ENCODE data around the gene PKN2.
"Not testable (repeated sequence)": the region's sequence is repeated elsewhere in the genome, so short reads cannot be mapped to it uniquely, and the experiment has no call there.

The PKN2 gene

DNA sequence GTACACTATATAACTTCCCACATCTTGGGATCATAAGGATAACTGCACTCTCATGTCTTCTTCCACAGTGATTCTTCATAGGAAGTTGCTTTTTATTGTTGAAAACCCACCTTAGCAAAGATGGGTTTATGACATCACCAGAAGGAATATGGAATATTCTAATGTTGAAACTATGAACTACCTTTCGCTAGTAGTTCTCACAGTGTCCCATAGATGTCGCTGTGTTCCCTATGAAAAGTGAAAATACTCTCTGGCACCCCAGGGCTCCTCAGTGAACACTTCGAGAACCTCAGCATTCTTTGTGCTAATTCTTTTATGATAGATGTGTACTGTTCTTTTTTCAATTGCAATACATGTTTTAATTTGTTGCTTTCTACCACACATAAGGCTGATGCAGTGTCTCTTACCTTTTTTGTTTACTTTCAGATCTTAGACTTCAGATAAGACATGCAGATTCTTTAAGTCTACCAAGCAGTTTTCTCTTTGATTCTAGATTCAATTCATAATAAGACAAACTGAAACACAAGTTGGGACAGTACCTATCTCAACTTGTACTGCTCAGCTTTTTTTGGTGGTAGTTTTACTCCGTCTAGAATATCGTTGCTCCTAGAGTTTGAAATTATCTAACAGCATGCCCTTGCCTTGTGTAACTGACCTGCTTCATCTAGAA is 116.4 kb downstream of the PKN2 start:
- DNase-seq, result no peak

DNA sequence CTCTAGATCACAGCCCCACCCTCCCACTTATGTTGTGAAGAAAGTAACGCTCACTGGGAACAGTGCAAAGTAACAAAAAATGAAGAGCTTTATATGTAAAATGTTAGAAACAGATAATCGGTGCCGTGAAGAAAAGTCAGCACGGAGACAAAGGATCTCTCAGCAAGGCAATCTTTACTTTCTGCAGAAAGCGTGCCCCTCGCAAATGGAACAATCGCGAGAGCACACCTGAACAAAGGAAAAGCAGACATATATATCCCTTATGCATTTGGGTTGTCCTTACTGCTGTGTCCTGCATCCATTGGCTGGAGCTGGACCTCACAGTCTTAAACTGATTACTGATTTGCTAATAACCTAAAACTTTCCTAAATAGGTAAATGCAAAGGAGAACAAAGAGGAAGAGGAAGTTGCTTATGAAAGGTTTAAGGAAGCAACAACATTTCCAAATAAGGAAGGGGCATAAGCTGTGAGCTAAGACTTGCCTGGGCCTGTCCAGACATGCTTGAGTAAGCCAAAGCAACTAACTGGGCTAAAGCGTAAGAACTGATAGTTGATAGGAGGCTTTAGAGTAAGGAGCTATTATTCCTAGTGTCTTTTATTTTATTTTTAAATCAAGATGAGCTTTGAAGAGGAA is 117.6 kb downstream of the PKN2 start:
- DNase-seq, result no peak

DNA sequence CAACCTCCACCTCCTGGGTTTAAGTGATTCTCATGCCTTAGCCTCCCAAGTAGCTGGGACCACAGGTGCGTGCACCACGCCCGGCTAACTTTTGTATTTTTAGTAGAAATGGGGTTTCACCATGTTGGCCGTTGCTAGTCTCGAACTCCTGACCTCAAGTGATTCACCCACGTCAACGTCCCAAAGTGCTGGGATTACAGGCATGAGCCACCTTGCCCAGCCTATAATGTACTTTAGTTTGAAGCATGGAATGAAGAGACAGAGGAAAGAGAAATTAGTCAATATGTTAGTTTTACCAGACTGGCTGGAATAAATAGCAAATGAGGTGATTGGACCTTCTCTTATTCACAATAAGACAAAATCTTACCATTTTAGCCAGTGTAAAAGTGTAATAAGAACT is 118.3 kb downstream of the PKN2 start:
- DNase-seq, result no peak

DNA sequence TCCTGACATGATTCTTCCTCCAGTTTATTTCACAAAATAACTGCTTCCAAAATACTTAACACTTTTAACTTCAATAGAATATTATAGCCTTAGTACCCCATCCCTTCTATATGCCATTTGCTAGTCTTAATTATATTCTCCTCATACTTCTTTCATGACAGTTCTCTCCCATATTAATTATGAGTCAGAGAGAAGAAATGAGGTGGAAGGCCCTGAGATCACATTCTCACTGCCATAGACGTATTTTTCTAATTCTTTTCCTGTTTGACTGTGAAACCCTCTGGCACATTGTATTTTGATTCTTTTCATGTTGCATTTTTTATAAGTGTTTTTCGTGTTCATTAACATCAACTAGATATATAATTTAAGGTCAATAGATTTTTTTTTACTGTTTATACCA is 118.9 kb downstream of the PKN2 start:
- no peak for DNase-seq

DNA sequence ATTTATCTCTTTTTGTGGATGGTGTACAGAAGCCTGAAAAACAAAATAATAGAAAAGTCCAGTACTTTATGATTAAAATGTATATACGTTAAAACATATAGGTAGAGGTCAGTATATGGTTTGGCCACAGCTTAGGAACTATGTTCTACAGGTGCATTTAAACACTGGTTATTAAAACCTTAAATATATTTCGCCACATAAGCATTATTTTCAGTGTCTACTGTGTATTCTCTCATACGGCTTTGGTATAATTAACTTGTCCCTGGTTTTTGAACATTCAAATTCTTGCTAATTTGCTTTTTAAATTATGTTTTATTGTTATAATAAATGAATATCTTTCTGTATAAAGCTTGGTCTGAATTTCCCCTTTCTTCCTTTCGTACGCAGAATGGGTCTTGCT is 119.4 kb downstream of the PKN2 start:
- DNase-seq, result no peak

DNA sequence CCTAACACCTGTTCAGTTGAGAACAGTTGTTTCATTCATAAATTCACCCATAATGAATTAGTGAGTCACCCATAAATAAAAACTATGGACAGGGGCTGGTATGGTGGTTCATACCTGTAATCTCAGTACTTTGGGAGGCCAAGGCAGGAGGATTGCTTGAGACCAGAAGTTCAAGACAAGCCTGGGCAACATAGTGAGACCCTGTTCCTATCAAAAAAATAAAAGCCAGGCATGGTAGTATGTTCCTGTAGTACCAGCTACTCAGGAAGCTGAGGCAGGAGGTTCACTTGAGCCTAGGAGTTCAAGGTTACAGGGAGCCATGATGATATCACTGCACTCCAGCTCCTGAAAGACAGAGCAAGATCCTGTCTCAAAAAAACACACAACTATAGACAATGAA is 128.3 kb downstream of the PKN2 start:
- no peak for DNase-seq

DNA sequence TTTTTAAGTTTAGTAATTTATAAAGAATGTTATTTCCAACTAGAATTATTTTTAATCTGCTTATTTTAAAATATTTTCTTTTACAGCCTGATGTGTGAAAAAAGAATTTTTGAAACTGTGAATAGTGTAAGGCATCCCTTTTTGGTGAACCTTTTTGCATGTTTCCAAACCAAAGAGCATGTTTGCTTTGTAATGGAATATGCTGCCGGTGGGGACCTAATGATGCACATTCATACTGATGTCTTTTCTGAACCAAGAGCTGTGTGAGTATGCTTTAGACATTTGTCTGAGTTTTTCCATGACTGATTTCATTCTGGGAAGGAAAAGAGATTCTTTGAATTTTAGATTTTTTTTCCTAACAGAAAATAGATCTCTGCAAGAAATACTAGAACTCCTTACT is 129.4 kb downstream of the PKN2 start:
- DNase-seq, result no peak

DNA sequence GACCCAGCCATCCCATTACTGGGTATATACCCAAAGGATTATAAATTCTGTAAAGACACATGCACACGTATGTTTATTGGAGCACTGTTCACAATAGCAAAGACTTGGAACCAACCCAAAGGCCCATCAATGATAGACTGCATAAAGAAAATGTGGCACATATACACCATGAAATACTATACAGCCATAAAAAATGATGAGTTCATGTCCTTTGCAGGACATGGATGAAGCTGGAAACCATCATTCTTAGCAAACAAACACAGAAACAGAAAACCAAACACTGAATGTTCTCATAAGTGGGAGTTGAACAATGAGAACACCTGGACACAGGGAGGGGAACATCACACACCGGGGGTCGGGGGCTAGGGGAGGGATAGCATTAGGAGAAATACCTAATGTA is 135.6 kb downstream of the PKN2 start:
- not testable (repeated sequence) for DNase-seq

DNA sequence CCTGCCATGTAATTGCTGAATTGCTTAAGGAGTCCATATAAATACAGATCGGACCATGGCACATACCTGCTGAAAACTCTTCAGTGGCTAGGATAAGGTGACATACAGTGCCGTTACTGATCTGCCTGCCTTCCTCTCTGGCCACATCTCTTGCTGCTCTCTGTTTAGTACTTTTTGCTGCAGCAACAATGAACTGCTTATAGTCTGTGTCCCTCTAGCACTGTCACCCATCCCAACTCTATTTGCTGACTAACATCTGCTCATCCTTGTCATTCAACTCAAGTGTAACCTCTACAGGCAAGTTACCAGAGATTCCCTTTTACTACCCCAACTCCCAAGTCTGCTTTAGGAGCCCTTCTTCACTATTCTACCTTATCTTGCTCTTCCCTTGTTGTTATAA is 141.6 kb downstream of the PKN2 start:
- no peak for DNase-seq

DNA sequence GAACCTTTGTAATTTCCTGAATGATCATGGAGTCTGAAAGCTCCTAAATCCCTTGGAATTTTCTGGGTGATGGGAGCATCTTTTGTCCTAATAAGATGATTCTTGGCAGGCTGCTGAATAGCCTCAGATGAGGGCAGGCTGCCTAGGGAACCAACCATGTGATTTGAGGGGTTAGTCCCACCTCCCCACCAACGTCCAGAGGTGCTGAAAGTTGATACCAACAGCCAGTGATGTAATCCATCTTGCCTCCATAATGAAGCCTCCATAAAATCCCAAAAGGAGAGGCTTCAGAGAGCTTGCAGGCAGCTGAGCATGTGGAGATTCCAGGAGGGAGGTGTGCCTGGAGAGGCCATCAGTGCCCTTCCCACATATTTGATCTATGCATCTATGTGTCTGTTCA is 163.6 kb downstream of the PKN2 start:
- no peak for DNase-seq

DNA sequence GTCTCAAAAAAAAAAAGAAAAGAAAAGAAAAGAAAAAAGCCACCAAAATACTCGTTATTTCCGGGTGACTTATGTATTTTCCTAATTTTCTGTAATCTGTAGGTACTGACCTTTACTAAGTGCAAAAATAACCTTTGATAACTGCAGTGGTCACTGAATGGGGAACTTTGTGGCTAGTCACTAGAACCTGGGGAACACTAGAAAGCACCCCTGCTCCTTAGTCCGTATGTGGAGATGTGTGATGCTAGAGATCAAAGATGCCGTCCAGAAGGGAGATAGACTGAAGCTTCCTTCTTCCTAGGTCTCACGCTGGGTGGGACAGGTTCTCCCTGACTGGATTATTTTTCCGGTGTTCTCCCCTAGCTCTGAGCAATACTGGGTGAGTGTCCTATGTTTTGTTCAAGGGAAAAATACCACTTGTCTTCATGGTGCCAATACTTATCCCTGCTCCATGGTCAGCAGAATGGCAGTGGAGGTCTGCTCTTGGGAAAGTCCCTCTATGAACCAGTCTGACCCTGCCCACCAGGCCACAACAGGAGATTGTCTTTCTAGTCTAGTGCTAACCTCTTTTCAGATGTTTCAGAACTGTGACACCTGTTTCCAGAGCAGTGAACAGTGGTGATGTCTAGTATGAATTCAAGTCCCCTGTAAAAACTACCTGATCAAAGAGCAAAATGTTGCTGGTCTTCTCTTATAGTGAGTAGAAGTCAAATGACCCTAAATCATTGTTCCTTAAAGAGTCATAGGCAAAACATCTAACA is 167.4 kb downstream of the PKN2 start:
- DNase-seq, result no peak

DNA sequence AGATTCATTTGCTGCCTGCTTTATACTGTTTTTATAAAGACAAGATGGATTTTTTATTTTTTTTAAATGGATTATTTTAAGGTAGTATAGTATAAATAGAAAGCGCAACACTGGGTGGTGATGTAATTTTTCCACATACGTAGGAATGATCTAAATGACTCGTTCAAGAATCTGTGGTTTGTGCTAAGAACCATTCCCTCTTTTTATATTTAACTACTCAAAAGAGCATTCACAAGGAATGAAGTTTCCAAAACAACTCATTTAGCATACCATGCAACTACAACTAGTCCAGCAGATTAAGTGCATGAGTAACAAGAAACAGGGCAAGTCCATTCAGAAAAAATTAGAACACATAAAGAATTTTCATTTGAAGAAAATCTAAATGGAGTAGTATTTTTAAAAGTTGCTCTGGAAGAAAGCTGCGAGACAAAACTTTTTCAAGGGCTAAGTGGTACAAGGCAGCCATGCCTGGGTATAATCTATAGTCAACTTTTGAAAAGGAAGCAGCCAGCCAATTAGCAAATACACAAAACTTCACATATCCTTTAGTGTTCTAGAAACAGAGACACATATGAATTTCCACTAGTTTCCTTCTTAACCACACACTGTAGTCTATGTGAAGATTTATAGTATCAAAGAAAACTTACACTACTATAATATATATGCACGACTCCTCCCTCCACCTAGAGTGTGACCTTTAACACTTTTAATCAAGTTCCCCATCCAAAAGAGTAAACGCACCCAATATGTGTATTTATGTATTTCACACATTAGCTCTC is 183.9 kb downstream of the PKN2 start:
- no peak for DNase-seq

DNA sequence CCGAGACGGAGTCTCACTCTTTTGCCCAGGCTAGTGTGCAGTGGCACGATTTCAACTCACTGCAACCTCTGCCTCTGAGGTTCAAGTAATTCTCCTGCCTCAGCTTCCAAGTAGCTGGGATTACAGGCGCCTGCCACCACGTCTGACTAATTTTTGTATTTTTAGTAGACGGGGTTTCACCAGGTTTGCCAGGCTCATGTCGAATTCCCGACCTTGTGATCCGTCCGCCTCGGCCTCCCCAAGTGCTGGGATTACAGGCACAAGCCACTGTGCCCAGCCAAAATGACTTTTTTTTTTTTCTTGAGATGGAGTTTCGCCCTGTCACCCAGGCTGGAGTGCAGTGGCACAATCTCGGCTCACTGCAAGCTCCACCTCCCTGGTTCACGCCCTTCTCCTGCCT is 185.6 kb downstream of the PKN2 start:
- not testable (repeated sequence) for DNase-seq

DNA sequence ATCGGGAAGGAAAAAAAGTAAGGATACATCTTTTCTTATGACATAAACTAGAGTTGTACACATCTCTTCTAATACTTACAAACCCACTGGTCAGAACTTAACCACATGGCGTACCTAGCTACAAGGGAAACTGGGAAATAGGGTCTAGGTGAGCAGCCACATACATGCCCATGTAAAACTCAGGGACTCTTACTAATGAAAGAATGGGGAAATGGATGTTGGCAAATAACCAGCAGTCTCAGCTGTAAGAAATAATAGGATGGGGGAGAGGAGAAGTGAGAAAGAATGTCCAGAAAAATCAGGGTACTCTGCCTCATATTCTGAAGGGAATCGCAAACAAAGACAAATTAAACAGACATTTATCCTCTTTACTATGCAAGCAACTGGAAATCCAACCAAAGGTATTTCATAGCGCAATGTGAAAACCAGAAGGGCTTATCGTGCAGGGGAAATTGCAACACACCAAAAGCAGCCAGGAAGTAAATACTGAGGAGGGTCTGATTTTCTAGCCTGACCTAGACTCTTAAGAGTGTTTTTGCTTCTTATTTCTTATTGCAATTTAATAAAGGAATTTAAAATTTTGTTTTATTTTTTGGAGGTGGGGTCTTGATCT is 189.8 kb downstream of the PKN2 start:
- DNase-seq, result no peak

DNA sequence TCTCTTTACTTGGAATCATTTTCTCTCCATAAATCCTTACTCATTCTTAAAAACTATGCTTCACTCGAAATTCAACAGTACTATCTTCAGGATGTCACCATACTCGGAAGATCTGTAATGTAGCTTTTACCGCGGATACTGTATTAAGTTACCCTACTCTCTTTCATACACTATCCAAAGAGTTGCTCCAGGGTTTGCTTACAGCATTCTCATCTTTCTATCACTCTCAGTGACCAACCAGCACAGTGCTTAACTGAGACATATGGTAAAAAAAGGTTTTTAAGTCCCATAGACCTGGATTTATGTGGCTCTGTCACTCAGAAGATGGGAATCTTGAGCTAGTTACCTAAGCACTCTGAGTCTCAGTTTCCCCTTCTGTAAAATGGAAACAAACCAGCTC is 191.5 kb downstream of the PKN2 start:
- no peak for DNase-seq

DNA sequence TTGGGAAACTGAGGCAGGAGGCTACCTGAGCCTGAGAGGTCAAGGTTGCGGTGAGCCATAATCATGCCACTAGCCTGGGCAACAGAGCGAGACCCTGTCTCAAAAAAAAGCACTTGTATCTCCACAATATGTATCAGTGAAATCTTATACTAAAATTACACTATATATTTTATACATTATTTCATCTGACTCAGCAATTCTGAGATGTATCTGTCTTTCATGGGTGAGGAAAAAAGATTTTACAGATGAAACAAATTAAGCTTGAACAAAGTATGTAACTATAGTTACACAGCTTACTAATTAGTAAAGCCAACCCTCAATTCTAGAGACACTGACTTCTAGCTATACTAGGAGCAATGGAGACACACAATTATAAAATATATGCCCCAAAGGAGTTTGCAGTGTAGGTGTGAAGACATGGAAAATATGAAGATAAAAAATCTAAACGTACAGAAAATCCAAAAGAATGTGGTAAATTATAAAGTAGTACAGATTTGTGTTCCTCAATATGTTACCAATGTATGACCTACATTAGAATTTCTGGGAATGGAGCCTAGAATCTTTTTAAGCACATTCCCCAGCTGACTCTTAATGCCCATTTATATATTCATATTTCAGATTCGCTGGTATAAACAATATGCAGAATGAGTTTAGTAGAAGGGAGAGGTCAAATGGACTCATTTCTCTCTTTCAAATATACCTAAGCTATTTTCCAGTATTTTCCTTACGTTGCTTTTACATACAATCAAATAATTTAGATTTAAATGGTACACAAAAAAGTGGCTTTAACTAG is 192.7 kb downstream of the PKN2 start:
- no peak for DNase-seq

DNA sequence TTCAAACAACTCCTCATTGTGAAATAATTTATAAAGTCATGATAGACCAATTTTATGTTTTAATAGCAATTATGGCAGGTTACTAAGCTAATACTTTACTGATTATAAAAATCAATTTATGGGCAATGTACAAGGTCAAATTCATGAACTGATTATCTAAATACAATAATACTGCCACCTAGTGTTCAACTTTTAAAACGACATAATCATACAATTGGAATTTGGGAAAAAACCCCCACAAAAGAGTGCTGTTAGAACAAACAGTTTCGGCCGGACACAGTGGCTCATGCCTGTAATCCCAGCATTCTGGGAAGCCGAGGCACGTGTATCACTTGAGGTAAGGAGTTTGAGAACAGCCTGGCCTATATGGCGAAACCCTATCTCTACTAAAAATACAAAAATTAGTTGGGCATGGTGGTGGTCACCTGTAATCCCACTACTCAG is 193.3 kb downstream of the PKN2 start:
- no peak for DNase-seq

DNA sequence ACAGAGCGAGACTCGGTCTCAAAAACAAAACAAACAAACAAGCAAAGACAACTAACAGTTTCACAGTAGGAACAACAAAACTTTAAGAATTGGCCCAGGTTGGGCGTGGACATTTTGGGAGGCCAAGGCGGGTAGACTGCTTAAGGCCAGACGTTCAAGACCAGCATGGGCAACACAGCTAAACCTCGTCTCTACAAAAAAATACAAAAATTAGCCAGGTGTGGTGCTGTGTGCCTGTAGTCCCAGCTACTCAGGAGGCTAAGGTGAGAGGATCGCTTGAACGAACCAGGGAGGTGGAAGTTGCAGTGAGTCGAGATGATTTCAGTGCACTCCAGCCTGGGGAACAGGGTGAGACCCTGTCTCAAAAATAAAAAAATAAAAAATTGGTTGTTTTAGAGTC is 193.8 kb downstream of the PKN2 start:
- no peak for DNase-seq

DNA sequence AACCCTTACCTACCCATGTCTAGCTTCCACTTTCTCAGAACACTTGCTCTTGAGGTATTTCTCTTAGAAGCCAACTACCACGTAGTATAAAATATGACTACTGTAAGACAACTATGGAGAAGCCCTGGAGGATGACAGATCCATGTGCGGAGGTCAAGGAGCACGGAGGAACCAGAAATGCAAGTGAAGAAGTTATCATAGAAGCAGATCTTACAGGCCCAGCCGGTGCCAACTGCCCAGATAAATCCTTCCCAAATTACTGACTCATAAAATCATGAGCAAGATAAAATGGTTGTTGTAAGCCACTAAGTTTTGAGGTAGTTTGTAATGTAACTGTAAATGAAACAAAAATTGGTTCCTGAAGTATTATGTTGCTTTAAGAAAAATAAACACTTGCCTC is 194.7 kb downstream of the PKN2 start:
- no peak for DNase-seq

DNA sequence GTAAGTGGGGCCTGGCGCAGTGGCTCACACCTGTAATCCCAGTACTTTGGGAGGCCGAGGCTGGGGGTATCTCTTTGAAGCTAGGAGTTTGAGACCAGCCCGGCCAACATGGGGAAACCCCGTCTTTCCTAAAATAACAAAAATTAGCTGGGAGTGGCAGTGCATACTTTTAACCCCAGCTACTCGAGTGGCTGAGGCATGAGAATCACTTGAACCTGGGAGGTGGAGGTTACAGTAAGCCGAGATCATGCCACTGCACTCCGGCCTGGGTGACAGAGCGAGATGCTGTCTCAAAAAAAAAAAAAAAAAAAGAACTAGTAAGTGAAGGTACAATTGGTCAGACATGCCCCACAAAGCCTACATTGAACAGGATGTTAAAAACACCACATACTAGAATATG is 196.6 kb downstream of the PKN2 start:
- DNase-seq, result not testable (repeated sequence)

DNA sequence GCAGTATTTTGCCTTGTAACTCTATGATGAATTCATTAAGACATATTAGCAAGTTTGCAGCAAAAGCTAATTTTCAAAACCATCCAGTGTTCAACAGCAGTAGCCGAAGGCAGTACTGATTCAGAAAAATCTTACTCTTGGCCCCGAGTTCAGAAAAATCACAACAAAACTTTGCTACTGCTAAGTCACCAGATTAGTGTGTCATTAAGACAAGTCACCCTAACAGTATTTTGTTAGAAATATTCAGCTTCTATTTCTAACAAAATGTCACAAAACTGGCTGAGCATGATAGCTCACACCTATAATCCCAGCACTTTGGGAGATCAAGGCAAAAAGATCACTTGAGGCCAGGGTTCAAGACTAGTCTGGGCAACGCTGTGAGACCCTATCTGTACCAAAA is 199.1 kb downstream of the PKN2 start:
- no peak for DNase-seq
